NCI-H1694 treated with DMSO at 0.1 percent for 48 hours (cell line): ENCODE results near the gene SNAPC4.
A peak's percentile ranks its signal among the peaks of the same experiment; 100 is the strongest.

Experiments used
- DNase-seq: peaks from one replicate; lab custom pipeline; 2025; lab: John Stamatoyannopoulos, UW

SNAPC4 gene, protein sequence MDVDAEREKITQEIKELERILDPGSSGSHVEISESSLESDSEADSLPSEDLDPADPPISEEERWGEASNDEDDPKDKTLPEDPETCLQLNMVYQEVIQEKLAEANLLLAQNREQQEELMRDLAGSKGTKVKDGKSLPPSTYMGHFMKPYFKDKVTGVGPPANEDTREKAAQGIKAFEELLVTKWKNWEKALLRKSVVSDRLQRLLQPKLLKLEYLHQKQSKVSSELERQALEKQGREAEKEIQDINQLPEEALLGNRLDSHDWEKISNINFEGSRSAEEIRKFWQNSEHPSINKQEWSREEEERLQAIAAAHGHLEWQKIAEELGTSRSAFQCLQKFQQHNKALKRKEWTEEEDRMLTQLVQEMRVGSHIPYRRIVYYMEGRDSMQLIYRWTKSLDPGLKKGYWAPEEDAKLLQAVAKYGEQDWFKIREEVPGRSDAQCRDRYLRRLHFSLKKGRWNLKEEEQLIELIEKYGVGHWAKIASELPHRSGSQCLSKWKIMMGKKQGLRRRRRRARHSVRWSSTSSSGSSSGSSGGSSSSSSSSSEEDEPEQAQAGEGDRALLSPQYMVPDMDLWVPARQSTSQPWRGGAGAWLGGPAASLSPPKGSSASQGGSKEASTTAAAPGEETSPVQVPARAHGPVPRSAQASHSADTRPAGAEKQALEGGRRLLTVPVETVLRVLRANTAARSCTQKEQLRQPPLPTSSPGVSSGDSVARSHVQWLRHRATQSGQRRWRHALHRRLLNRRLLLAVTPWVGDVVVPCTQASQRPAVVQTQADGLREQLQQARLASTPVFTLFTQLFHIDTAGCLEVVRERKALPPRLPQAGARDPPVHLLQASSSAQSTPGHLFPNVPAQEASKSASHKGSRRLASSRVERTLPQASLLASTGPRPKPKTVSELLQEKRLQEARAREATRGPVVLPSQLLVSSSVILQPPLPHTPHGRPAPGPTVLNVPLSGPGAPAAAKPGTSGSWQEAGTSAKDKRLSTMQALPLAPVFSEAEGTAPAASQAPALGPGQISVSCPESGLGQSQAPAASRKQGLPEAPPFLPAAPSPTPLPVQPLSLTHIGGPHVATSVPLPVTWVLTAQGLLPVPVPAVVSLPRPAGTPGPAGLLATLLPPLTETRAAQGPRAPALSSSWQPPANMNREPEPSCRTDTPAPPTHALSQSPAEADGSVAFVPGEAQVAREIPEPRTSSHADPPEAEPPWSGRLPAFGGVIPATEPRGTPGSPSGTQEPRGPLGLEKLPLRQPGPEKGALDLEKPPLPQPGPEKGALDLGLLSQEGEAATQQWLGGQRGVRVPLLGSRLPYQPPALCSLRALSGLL (N-terminal part only)

DNA sequence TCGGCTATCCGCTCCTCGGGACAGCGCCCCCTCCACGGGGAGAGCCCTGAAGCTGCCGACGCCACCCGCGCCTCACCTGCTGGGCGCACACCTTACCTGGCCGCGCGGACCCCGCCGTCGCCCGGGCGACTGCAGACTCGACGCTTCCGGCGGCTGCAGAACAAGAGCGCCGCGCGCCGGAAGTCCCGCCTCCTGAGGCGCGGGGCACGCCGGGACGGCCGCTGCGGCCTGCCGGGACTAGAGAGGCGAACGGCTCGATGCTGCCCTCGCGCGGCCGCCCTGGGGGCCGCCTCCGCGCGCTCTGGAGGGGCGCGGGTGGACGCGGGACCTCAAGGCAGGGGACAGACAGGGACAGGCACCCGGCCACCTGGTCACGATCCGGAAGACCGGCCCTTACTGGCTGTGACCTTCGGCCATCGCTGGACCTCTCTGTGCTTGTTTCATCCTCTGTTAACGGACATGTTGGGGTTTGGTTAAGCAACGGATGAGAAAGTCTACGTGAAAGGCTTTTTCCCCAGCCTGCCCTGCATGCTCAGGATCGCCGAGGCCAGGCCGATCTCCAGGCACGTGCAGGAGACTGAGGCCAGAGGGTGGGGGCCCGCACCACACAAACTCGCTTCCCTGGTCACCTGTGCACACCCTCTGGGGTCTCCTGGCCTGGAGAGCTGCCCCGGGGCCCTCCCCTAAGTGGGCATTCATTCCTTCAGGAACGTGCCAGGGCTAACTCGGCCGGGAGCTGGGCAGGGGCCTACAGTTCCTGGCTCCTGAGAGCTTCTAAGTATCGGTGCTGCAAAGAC, at the start of gene SNAPC4:
TSS of gene SNAPC4 (minus strand) at position 133 of the 797 bp plus-strand sequence. CDS start 1,742 bp downstream, outside the sequence.
- DNase-seq, result peak; percentile 63

DNA sequence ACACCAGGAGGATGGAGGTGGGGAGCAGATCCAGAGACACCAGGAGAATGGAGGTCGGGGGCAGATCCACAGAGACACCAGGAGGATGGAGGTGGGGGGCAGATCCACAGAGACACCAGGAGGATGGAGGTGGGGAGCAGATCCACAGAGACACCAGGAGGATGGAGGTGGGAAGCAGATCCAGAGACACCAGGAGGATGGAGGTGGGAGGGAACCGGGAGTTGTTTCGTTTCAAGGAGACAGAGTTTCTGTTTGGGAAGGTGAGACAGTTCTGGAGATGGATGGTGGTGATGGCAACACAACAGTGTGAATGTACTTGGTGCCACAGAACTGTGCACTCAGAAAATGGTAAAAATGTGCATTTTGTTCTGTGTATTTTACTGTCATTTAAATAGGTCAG, 48.7 kb upstream of the SNAPC4 start:
- DNase-seq, result no peak

DNA sequence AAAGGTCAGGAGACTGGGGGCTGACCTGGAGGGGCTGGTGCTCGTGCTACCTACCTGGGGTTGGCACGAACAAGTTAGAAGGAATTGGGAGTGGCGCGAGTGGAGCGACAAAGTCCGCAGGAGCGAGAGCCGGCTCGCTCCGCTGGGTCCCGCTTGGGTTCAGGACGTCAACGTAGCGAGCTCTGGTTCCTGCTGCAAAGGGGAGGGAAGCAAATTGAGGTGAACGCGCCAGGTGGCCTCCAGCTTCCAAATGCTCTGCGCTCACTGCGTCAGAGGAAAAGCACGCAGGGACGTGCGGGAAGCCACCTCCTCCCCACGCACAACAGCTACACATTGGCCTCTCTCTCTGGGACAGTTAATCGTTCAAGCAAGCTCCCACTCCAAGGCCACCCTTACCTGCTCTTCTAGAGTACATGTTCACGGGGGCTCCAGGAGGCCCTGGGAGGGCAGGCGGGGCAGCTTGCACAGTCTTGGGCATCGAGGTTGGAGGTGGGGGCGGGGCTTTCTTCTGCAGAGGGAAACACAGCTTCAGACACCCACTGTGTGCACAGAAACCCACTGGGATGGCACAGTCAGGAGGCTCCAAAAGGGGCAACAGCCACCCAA, 47.3 kb upstream of the SNAPC4 start:
- no peak for DNase-seq

DNA sequence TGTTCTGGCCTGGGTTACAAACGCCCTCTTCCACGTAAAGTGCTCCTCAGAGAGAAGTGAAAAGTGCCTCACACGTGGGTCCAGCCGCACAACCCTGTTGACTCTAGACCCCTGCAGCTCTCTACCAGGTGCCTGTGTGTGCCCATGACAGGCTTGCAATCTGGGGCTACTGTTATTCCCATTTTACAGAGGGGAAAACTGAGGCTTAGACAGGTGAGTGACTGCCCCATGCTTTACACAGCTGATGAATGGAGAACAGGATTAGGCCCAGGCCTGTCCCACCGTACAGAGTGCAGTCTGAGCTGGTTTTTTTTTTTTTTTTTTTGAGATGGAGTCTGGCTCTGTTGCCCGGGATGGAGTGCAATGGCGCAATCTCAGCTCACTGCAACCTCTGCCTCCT, 45.8 kb upstream of the SNAPC4 start:
- no peak for DNase-seq

DNA sequence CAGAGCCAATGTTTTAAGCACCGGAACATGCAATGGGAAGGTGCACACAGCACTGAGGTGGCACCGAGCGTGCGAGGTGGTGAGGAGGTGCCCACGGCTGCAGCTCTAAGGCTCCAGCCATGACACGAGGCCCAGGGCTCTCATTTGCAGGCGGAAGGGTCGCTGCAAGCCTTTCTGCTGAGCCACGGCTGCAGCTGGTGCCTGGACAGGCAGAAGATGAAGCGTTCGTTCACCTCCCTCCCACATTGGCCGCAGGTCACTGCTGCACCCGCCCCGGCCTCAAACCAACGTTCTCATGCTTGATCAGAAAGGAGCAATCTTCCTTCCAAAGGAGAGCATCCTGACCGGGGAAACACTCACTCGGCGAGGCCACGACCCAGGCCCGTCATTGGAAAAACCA, 44.1 kb upstream of the SNAPC4 start:
- DNase-seq, result no peak

DNA sequence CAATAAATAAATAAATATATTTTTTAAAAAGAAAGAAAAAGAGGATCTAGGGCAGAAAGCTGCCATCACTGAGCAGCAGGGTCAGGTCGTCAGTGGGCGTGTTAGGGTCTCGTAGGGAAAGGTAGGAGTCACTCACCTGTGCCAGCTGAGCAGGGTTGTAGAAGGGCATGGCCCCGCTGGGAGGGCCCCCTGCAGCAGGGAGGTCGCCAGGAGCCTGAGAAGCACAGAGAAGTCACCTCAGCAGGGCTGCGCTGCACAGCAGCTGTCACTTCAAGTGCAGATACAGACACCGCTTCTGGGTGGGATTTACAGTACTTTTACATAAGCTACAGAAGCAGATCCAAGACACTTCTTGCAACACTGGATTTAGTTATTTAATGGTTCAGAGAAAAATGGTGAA, 43.7 kb upstream of the SNAPC4 start:
- no peak for DNase-seq

DNA sequence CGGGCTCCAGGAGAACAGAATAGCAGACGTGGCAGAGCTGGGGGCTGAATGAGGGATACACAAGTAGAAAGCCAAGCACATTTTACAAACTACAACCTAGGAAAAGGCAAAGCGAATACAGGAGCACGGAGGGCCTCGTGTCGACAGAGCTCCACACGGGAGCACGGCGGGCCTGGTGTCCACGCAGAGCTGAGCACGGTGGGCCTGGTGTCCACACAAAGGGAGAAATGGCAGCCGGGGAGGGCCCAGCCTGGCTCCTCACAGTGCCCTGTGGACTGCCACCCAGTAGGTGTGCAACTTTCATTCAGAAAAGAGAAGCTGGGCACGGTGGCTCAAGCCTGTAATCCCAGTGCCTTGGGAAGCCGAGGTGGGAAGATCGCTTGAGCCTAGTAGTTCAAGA, 43.1 kb upstream of the SNAPC4 start:
- no peak for DNase-seq

DNA sequence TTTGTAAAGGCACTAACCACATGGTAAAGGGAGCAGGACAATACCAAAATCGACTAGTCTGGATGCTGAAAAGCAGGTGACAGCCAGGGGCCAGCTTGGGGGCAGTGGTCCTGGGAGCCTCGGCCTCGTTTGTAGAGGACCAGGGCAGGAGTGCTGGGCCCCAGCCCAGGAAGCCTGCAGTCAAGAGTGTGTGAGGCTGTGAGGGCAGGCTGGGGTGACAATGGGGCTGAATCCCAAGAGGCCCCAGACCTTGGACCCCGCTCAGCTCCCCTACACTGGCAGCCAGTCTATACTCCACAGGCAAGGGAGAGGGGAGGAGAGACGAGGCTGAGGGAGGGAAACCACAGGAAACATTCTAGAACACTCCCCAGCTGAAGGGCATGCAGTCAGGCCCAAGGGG, 42.3 kb upstream of the SNAPC4 start:
- no peak for DNase-seq

DNA sequence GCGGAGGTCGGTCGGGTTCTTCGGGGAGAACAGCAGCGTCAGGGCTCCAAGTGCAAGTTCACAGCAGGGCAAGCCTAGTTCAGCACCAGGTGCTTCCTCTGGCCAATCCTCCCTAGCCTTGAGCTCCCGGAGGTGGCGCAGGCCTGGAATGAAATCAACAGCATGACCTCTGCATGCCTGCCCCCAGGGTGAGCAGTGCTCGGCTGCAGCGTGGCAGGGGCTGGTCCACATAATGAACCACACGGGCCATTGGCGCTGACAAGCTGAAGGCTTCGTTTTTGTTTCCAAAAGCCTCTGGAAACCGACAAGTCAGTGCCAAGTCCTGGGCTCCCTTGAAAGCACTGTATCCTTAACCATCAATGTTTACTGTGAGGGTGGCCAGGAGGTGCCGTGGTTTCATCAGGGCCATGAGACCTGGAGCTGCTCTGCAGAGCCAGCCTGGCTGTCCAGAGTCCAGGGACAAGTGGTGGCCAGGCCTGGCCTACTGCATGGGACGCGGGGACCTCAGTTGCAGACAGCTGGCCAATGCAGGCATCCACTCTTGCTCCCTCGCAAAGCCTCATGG, 41.8 kb upstream of the SNAPC4 start:
- DNase-seq, result no peak

DNA sequence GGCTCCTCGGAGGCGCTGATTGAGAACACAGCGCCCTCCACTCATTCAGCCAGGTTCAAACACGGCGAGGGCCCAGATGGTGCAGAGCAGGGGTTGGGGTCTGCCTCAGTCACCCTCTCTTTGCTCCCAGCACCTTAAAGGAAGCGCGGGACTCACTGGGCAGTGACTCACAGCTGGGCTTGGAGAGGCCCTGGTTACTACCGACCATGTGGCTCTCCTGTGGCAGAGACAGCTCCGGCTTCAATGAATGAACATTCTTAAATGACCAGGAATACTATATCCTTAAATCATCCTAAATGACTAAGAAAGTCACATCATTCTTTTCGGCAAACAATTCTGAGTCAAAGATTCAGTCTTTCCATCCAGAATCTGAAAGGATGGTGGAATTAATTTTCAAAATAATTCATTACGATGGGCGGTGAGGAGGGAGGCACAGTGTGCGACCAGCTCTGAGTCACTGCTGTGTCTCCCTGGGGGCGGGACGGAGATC, 41.3 kb upstream of the SNAPC4 start:
- DNase-seq, result no peak

DNA sequence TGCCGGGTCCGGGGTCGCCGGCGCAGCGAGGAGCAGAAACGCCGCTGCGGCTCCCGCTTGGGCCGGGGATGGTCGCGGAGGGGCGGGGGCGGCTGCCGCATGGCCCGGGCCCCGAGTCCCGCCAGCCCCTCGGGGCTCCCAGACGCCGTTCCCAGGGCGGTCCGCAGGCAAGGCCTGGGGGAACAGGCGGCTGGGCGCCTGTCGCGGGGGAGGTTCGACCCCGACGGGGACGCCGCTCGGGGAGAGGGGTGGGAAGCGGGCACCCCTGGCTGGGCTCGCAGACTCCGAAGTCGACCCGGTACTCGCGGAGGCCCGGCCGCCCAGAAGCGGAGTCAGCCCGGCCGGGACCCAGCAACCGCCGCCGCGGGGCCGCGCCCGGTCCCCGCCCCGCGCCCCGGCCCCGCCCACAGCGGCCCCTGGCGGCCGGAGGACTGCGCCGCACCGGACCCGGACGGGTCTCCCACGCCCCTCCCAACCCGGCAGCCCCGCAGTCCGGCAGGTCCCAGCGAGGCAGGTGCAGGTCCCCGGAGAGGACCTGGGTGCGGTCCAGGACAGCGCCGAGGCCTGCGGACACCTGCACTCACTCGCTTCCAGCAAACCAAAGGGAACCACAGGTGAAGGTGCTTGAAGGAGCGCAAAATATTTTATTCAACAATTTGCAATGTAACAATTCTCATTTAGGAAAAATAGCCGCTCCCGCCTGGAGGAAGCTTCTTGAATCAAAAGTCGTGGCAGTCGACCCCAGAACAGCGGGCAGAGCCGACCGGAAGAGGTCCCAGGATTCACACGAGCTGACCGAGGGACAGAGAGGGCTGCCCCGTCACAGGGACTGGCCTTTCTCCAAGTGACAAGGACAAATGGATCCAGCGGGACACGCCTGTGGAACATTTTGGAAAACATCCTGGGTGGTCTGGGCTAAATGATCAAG, 39.8 kb upstream of the SNAPC4 start, which contains the start of gene INPP5E:
TSS of gene INPP5E (minus strand) at position 365 of the 928 bp plus-strand sequence. CDS start 426 bp downstream, outside the sequence.
- no peak for DNase-seq

DNA sequence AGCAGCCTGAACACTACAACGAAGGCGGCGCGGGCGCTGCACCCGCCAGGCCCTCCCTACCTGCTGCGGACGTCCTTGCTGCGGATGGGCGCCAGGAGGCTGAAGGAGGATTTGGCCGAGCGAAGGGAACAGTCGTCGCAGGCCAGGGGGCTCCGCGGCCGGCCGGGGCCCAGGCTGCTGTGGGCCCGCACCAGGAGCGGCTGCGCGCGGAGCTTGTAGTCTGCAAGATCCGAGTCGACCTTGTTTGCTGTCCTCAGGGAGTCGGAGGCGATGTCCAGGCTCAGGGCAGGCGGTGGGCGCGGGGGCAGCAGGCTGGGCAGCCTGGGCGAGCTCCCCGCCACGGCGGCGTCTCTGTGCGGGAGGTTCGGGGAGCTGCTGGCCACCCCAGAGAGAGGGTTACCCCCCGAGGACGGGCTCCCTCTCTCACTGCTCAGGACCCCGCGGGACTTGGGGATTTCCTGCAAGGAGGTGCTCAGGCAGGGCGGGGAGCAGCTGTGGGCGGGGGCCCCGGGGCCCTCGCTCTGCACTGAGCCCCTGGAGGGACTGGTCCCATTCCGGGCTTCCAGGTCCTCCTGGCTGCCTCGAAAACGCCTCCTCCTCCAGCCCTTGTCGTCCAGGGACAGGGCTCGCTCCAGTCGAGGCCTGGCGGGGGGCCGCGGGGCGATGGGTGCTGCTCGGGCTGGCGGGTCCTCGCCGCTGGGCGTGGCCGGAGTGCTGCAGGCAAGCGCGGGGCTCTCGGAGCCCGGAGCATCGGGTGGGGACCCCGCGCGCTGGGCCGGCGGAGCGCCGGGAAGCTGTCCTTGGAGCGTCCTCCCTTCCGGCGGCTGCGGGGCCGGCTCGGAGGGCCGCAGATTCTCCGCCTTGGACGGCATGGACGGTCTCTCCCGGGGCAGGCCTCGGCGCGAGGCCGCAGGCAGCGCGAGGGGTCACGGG, 38.8 kb upstream of the SNAPC4 start:
- DNase-seq, result no peak

DNA sequence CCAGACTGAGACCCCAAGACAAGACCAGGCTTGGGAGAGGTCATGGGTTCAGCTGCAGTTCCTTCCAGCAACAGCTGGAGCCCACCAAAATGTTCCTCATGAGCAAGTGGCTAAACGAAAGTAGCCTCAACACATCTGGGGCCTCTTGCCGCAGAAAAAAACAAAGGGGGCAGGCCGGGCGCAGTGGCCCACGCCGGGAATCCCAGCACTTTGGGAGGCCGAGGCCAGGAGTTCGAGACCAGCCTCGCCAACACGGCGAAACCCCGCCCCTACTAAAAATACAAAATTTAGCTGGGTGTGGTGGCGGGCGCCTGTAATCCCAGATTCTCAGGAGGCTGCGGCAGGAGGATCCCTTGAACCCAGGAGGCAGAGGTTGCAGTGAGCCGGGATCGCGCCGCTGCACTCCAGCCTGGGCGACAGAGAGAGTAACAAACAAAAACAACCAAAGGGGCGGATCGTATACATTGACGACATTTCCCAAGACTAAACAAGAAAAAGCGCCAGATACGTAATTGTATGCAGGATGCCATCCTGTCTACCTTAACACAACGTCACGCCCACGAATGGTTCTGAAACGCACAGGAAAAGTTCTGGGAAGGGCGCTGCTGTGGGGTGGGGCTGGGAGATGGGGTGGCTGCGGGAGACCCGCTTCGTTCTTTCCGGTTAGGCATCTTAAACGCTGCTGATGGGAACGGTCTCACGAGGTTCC, 38.0 kb upstream of the SNAPC4 start:
- DNase-seq, result no peak

DNA sequence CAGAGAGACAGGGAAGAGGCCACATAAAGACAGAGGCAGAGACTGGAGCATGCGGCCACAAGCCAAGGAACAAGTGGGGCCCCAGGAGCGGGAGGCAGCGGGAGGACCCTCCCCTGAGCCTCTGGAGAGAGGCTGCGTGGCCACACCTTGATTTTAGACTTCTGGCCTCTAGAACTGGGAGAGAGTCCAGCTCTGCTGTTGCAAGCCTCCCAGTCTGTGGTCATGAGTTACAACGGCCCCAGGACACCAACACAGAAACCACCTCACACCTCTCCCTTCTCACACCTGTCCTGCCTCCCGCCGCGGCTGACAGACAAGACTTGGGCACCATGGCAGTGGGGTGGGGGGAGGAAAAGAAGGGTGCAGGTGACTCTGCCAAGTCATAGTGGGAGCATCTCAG, 37.5 kb upstream of the SNAPC4 start:
- no peak for DNase-seq

DNA sequence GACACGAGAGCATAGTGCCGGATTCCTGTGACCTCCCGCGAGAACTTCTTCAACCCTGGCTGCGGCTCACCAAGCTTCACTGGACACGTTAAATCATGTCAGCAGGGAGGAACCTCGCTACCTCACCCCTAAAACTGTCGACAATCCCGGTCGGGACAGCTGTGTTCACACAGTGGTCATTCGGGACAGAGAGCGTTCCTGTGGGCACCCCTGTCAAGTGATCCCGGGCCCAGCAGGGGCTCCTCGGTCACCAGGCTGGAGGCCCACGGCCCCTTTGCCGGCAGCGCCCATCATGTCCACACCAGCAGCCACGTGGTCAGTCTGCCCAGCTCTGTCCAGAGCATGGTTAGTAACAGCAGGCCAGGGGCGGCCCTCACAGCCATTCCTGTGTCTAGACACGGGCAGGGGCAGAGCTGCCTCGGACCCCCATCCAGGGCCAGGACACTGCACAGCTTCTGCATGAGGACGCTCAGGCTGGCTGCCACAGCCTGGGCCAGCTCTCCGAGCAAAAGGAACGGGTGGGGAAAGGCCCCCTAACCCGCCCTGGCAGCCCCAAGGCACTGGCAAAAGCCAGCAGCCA, 36.2 kb upstream of the SNAPC4 start:
- DNase-seq, result no peak

DNA sequence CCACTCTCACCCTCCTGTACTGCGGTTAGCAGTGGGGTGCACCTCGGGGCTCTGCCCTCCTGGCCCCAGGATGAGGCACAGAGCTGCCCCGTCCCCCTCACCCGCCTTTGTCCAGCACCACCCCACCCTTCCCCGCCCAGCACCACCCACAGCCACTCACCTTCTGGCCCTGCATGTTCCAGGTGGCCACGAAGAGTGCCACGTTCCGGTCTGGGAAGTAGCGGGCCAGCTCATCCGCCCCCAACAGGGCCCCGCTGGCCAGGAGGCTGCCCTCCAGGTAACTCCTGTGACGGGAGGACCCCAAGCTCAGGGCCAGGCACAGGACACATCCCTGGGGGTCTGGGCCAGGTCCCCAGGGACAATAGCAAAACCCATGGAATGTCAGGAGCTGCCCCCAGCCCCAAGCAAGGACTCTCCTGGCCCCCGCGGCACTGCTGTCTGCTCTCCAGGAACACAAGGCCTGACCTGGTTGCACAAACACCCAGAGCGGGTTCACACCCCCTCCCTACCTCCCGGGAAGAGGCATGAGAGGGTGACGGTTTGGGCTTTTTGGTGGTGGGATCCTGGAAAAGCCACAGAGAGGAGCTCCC, 34.7 kb upstream of the SNAPC4 start:
- no peak for DNase-seq
